Gastrocnemius medialis (tissue), 4 donors: Measurements from ENCODE around the gene GAA.

Experiments
- CTCF ChIP-seq, 5 experiments: fragments of 450-650 bp in 3 of 5; fragments of 200-600 bp in 2 of 5; sonication (generic) in 2 of 5; IDR thresholded peaks in 4 of 5; conservative IDR thresholded peaks in 1 of 5; 1 replicate in 4 of 5; 2 replicates in 1 of 5; pipeline ENCODE4 v1.5.1; 2016 to 2019; ENCODE audit warnings: antibody characterized with exemption in 5 of 5, mild to moderate bottlenecking in 3 of 5, moderate library complexity in 3 of 5
- POLR2A ChIP-seq, 2 donors: fragments of 450-650 bp; IDR thresholded peaks; one replicate each; pipeline ENCODE4 v1.6.1; 2017; ENCODE audit warnings: antibody characterized with exemption in 2 of 2, mild to moderate bottlenecking in 2 of 2, moderate library complexity in 2 of 2

- TF ChIP-seq CTCF (IDR thresholded peaks at IDR 0.05 in 4 of 5, conservative IDR thresholded peaks at IDR 0.05 in 1 of 5) (no peak), POLR2A (IDR thresholded peaks at IDR 0.05) (no peak)
These were observed 36.7 kb upstream of the GAA start for GRCh38 chr17:80064696-80065095.
